Tibial artery (tissue), 4 donors: Measurements from ENCODE around the gene GLG1.

Experiments used
- DNase-seq, 2 donors: peaks; one replicate each; pipeline ENCODE4 v3.0.0-alpha.2; 2019
- H3K27ac ChIP-seq, 2 donors: fragments of 200-600 bp; sonication (generic) in 1 of 2; 1 replicate in 1 of 2; 2 replicates in 1 of 2; pipeline ENCODE4 v1.5.1; 2018 to 2019; ENCODE audit warnings: mild to moderate bottlenecking in 1 of 2
- H3K27me3 ChIP-seq, 2 donors: fragments of 200-600 bp; sonication (generic) in 1 of 2; one replicate each; pipeline versions ENCODE4 v1.5.1 to v1.6.0; 2016 to 2019
- H3K36me3 ChIP-seq, 3 donors: fragments of 200-600 bp; sonication (generic) in 2 of 3; one replicate each; pipeline ENCODE4 v1.5.1; 2016 to 2019; ENCODE audit warnings: mild to moderate bottlenecking in 2 of 3
- H3K4me1 ChIP-seq, 4 donors: fragments of 200-600 bp; sonication (generic) in 2 of 4; 1 replicate in 3 of 4; 2 replicates in 1 of 4; pipeline ENCODE4 v1.5.1; 2016 to 2019
- H3K4me3 ChIP-seq, 2 donors: fragments of 200-600 bp; sonication (generic) in 1 of 2; 1 replicate in 1 of 2; 2 replicates in 1 of 2; pipeline ENCODE4 v1.5.1; 2018 to 2019; ENCODE audit warnings: mild to moderate bottlenecking in 2 of 2
- H3K9me3 ChIP-seq, 3 donors: fragments of 200-600 bp; sonication (generic) in 1 of 3; one replicate each; pipeline ENCODE4 v1.5.1; 2016 to 2019
- intact Hi-C: fragments of 100-400 bp; cut with DNase I; formaldehyde crosslinking; loops from one replicate; pipeline ENCODE4 v1.15.0; 2023; ENCODE audit warnings: low total_unique reads
- TF ChIP-seq, protein P1 (sequence below), 2 experiments: fragments of 200-600 bp in 1 of 2; fragments of 450-650 bp in 1 of 2; IDR thresholded peaks; one replicate each; pipeline ENCODE4 v1.5.1; 2017 to 2019; ENCODE audit warnings: antibody characterized with exemption in 2 of 2, mild to moderate bottlenecking in 1 of 2, moderate library complexity in 1 of 2

The GLG1 gene

DNA sequence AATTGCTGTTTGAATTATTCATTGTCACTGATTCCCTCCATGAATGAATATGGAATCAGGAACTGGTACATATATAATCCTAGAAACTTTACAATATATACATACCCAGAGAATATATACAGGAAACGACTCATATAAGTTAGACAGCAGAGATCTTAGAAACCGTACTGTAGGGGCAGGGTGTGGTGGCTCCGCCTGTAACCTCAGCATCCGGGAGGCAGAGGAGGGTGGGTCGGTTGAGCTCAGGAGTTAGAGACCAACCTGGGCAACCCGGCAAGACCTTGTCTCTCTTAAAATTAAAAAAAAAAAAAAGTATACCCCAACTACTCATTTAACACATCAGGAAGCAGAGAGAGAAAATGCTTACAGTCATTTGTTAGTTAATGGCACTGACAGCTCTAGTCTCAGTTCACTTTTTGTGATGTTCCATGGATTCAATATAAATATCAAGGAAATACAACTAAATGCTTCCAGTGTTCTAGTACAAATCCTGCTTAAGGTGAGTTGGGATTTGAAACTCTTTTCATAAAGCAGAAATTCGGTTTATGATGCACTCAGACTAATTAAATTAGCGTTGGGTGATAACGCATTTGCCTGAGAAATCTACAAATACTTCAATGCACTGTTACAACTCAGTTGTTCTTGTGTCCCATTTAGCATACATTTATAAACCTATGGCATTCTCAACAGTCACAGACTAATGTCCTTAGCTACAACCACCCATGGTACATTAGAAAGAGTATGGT is 5.6 kb downstream of the GLG1 start:
- TF ChIP-seq, protein P1, sequence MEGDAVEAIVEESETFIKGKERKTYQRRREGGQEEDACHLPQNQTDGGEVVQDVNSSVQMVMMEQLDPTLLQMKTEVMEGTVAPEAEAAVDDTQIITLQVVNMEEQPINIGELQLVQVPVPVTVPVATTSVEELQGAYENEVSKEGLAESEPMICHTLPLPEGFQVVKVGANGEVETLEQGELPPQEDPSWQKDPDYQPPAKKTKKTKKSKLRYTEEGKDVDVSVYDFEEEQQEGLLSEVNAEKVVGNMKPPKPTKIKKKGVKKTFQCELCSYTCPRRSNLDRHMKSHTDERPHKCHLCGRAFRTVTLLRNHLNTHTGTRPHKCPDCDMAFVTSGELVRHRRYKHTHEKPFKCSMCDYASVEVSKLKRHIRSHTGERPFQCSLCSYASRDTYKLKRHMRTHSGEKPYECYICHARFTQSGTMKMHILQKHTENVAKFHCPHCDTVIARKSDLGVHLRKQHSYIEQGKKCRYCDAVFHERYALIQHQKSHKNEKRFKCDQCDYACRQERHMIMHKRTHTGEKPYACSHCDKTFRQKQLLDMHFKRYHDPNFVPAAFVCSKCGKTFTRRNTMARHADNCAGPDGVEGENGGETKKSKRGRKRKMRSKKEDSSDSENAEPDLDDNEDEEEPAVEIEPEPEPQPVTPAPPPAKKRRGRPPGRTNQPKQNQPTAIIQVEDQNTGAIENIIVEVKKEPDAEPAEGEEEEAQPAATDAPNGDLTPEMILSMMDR (IDR thresholded peaks at IDR 0.05) = no peak
- peak in 1 of 2 donors; percentile 3 for DNase-seq
- H3K4me1 ChIP-seq = peaks cover 0 to 49% (median 28%) of the 10 kb centered on the region in 4 donors
- no peaks in the 10 kb centered on the region for H3K9me3 ChIP-seq
- peaks cover 0 to 13% (median 0%) of the 10 kb centered on the region in 3 donors for H3K36me3 ChIP-seq
- no peaks in the 10 kb centered on the region for H3K27me3 ChIP-seq
- H3K4me3 ChIP-seq = no peak overlapping the region
- intact Hi-C loops = no loop called here
- no peak overlapping the region for H3K27ac ChIP-seq

DNA sequence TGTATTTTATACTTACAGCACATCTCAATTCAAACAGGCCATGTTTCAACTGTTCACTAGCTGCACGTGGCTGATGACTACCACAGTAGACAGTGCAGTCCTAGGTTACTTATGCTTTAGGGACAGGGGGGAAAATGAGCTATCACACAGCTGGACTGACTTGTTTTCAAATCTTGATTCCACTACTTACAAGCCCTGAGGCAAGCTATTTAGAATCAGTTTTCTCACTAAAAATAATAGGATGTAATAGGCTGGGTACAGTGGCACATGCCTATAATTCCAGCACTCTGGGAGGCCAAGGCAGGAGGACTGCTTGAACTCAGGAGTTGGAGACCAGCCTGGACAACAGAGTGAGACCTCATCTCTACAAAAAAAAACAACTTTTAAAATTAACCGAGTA is 10.3 kb downstream of the GLG1 start:
- no peaks in the 10 kb centered on the region for H3K27me3 ChIP-seq
- no peak overlapping the region for H3K27ac ChIP-seq
- intact Hi-C loops = no loop called here
- no peaks in the 10 kb centered on the region for H3K9me3 ChIP-seq
- no peak for DNase-seq
- TF ChIP-seq, protein P1 (IDR thresholded peaks at IDR 0.05) = no peak
- peaks cover 0 to 13% (median 0%) of the 10 kb centered on the region in 3 donors for H3K36me3 ChIP-seq
- peaks cover 0 to 27% (median 9%) of the 10 kb centered on the region in 4 donors for H3K4me1 ChIP-seq
- H3K4me3 ChIP-seq = no peak overlapping the region

DNA sequence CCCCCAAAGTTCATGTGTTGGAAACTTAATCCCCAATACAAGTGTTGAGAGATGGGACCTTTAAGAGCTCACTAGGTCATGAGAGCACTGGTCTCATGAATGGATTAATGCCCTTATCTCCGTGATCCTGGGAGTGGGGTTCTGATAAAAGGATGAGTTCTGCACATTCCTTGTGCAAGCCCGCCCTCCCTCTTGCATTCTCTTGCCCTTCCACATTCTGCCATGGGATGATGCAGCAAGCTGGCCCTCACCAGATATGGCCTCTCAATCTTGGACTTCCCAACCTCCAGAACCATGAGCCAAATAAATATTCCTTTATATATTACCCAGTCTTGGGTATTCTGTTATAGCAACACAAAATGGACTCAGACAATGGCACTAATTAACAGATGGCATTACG is 14.1 kb downstream of the GLG1 start:
- Histone ChIP-seq H3K9me3 (no peaks in the 10 kb centered on the region), H3K27me3 (no peaks in the 10 kb centered on the region), H3K36me3 (peaks cover 0 to 9% (median 0%) of the 10 kb centered on the region in 3 donors), H3K4me1 (peaks cover 0 to 29% (median 7%) of the 10 kb centered on the region in 4 donors), H3K27ac (no peak overlapping the region), H3K4me3 (no peak overlapping the region)
- intact Hi-C loops = no loop called here
- DNase-seq = no peak
- TF ChIP-seq, protein P1 (IDR thresholded peaks at IDR 0.05) = no peak

DNA sequence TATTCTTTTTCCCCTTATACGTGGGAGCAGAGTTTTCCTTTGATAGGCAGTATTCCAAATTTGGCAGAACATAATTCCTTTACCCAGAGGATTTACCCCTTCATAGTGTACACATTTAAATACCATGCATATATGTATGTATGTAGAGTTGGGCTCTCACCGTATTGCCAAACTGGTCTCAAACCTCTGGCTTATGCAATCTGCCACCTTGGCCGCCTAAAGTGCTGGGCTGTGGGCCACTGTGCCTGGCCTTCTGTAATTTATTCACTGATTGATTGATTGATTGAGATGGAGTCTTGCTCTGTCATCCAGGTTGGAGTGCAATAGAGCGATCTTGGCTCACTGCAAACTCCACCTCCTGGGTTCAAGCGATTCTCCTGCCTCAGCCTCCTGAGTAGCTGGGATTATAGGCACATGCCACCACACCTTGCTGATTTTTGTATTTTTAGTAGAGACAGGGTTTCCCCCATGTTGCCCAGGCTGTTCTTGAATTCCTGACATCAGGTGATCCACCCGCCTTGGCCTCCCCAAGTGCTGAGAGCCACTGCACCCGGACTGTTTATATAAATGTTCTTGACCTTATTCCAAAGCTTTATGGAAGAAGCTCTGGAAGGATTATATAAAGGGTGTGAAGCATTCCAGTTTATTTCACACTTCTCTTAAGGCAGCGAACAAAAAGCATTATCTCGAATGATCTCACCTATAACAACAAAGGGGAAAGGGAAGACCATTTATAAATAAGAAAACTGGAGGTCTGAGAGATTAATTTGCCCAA is 14.9 kb downstream of the GLG1 start:
- Histone ChIP-seq H3K36me3 (peaks cover 0 to 4% (median 0%) of the 10 kb centered on the region in 3 donors), H3K9me3 (no peaks in the 10 kb centered on the region), H3K4me3 (no peak overlapping the region), H3K27ac (no peak overlapping the region), H3K4me1 (peaks cover 0 to 29% (median 7%) of the 10 kb centered on the region in 4 donors), H3K27me3 (no peaks in the 10 kb centered on the region)
- TF ChIP-seq, protein P1 (IDR thresholded peaks at IDR 0.05) = no peak
- intact Hi-C loops = no loop called here
- peak in 1 of 2 donors; percentile 39 for DNase-seq

DNA sequence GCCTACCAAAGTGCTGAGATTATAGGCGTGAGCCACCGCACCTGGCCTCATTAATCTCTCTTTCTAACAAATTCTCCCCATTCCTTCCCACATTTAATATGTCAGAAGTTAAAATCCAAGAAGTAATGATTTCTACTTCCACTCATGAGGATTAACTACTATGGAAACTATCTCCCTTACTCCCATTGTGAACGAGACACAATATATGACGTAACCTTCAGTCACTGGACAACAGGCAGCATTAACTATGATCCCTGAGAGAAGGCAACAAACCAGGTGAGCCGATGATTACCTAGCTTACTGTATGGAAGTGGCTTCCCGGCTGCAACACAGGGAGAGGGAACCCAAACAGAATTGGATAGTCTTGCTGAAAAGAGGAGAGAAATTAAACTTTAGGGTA is 20.0 kb downstream of the GLG1 start:
- Histone ChIP-seq H3K27ac (no peak overlapping the region), H3K4me1 (peaks cover 0 to 21% (median 5%) of the 10 kb centered on the region in 4 donors)

More for the DNA sequence above, 20.0 kb downstream of the GLG1 start:
- H3K9me3 ChIP-seq = no peaks in the 10 kb centered on the region
- no peaks in the 10 kb centered on the region for H3K36me3 ChIP-seq
- intact Hi-C loops = no loop called here
- no peaks in the 10 kb centered on the region for H3K27me3 ChIP-seq
- H3K4me3 ChIP-seq = no peak overlapping the region
- no peak for DNase-seq
- TF ChIP-seq, protein P1 (IDR thresholded peaks at IDR 0.05) = no peak
